Kidney (tissue), 14 donors: Measurements from ENCODE around the gene TFRC. TPM values are rescaled to one million over a fixed set of nuclear protein-coding genes. Genes with fewer than 3 reads are reported as not detected.
"Not testable (repeated sequence)": the region's sequence is repeated elsewhere in the genome, so short reads cannot be mapped to it uniquely, and the experiment has no call there.

Source experiments
- DNase-seq, 5 donors: peaks; one replicate each; pipeline ENCODE4 v3.0.0-alpha.2; 2013 to 2020
- FAIRE-seq: peaks from 2 replicates; lab custom pipeline; 2012; peaks lifted over from hg19 to GRCh38; lab: Jason Lieb, UNC
- H3K27ac ChIP-seq, 2 donors: one replicate each; pipeline ENCODE4 v1.7.0; 2013; ENCODE audit warnings: low read depth in 2 of 2, low read length in 2 of 2, inconsistent platforms in 1 of 2
- H3K27me3 ChIP-seq: one replicate; pipeline ENCODE4 v1.7.1; 2013; ENCODE audit warnings: low read length, inconsistent platforms; ENCODE audit not compliant: control insufficient read depth, insufficient read depth
- H3K36me3 ChIP-seq, 3 donors: one replicate each; pipeline versions ENCODE4 v1.7.0 to v1.7.1; 2013; ENCODE audit warnings: low read length in 3 of 3, control low read depth in 1 of 3, inconsistent platforms in 1 of 3; ENCODE audit not compliant: insufficient read depth in 3 of 3, control insufficient read depth in 2 of 3
- H3K4me1 ChIP-seq, 3 donors: one replicate each; pipeline versions ENCODE4 v1.7.0 to v1.7.1; 2013; ENCODE audit warnings: low read length in 3 of 3, inconsistent platforms in 1 of 3, low read depth in 1 of 3; ENCODE audit not compliant: control insufficient read depth in 2 of 3, insufficient read depth in 2 of 3
- H3K4me3 ChIP-seq, 3 donors: one replicate each; pipeline versions ENCODE4 v1.7.0 to v1.8.1; 2013; ENCODE audit warnings: low read length in 3 of 3, control low read depth in 1 of 3, inconsistent platforms in 1 of 3
- H3K9ac ChIP-seq, 3 donors: one replicate each; pipeline versions ENCODE4 v1.7.0 to v1.7.1; 2013; ENCODE audit warnings: low read length in 3 of 3, control low read depth in 1 of 3, inconsistent platforms in 1 of 3
- H3K9me3 ChIP-seq, 3 donors: one replicate each; pipeline versions ENCODE4 v1.7.0 to v1.7.1; 2013; ENCODE audit warnings: low read length in 3 of 3, control low read depth in 1 of 3, inconsistent platforms in 1 of 3; ENCODE audit not compliant: control insufficient read depth in 2 of 3, insufficient read depth in 1 of 3
- intact Hi-C: fragments of 100-400 bp; cut with DNase I; formaldehyde crosslinking; loops from one replicate; pipeline ENCODE4 v1.11.1; 2022
- polyA plus RNA-seq: library from polyadenylated mRNA; stranded (reverse); fragments of 350-450 nt; fragmentation: Illumina TruSeq; extraction: RNeasy Lipid Tissue Mini Kit (QIAGEN cat#74804); gene quantifications from one replicate; pipeline ENCODE4 v1.2.3, GENCODE V29; 2014; ENCODE audit warnings: low read depth, low replicate concordance; ENCODE audit not compliant: insufficient read depth
- total RNA-seq: library from RNA; stranded (reverse); fragmentation: NEBNext Ultra II Directional; extraction: Animal tissue kit (Norgen Biotek cat#: 25700); gene quantifications from one replicate; pipeline ENCODE4 v1.2.1, GENCODE V29; 2021
- TF ChIP-seq, protein P1 (sequence below): IDR thresholded peaks from 3 replicates; pipeline ENCODE4 v1.5.1; 2012; ENCODE audit warnings: mild to moderate bottlenecking, moderate library complexity, borderline replicate concordance; ENCODE audit not compliant: insufficient read depth; ENCODE audit errors: extremely low read depth
- donor health status: control.
- donor health status: control.
- donor health status: control.
- donor health status: control.
- donor health status: control.
- donor health status: DM: yes; HTN: yes; CAD: no.
- donor health status: Normal renal cell carcinoma (clear cell type).

TFRC gene
- total and polyA plus RNA-seq, 2 donors from 2014 or later = 23.7 to 61.1 TPM

DNA sequence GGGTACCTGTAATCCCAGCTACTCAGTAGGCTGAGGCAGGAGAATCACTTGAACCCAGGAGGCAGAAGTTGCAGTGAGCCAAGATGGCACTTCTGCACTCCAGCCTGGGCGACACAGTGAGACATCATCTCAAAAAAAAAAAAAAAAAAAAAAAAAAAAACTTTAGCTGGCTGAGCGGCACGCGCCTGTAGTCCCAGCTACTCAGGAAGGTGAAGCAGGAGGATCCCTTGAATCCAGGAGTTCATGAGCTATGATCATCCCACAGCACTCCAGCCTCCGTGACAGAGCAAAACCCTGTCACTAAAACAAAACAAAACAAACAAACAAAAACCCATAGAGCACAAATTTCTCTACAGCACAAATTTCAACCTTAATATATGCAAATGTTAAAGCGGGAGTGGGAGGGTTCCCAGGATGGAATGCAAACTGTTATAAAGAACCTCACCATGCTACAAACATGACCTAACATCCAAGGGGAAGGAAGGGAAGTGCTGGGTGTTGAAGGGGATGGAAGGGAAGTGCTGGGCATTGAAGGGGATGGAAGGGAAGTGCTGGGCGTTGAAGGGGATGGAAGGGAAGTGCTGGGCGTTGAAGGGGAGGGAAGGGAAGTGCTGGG, 16.6 kb upstream of the TFRC start:
- DNase-seq, H3K9ac ChIP-seq, H3K27me3 ChIP-seq, intact Hi-C loops, H3K4me3 ChIP-seq, H3K4me1 ChIP-seq, H3K9me3 ChIP-seq, H3K27ac ChIP-seq, FAIRE-seq, H3K36me3 ChIP-seq: not testable (repeated sequence)

DNA sequence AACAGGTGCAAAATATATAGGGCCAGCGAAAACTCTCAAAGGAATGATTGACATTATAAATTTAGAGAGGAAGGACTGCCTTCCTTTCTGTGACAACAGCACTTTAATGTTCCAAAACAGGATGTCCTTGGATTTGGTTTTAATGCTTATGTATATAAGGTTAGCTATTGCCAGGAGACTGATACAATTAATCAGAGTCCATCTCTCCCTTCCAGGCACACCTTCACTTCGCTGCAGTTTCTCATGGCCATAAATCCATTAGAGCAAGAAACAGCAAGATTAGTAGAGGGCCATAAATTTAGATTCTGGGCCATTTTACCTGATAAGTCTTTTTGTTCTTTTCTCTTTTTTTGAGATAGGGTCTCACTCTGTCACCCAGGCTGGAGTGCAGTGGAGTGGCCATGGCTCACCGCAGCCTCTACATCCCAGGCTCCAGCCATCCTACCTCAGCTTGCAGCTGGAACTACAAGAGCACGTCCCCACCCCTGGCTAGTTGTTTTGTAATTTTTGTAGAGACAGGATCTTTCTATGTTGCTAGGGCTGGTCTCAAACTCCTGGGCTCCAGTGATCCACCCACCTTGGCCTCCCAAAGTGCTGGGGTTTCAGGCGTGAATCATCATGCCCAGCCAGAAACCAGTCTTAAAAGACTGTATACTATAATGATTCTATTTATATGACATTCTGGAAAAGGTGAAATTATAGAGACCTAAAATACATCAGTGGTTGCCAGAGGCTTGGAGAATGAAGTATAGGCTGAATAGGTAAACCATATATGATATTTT, 15.7 kb upstream of the TFRC start:
- intact Hi-C loops = no loop called here
- Histone ChIP-seq H3K4me3 (no peak overlapping the region), H3K9me3 (no peaks in the 10 kb centered on the region), H3K27ac (peak overlapping the region in 1 of 2 donors; percentile 34), H3K4me1 (peaks cover 0 to 2% (median 0%) of the 10 kb centered on the region in 3 donors), H3K27me3 (no peaks in the 10 kb centered on the region), H3K9ac (no peak overlapping the region), H3K36me3 (no peaks in the 10 kb centered on the region)
- peak in 1 of 5 donors; percentile 8 for DNase-seq
- FAIRE-seq = no peak
- TF ChIP-seq, protein P1, sequence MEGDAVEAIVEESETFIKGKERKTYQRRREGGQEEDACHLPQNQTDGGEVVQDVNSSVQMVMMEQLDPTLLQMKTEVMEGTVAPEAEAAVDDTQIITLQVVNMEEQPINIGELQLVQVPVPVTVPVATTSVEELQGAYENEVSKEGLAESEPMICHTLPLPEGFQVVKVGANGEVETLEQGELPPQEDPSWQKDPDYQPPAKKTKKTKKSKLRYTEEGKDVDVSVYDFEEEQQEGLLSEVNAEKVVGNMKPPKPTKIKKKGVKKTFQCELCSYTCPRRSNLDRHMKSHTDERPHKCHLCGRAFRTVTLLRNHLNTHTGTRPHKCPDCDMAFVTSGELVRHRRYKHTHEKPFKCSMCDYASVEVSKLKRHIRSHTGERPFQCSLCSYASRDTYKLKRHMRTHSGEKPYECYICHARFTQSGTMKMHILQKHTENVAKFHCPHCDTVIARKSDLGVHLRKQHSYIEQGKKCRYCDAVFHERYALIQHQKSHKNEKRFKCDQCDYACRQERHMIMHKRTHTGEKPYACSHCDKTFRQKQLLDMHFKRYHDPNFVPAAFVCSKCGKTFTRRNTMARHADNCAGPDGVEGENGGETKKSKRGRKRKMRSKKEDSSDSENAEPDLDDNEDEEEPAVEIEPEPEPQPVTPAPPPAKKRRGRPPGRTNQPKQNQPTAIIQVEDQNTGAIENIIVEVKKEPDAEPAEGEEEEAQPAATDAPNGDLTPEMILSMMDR = no peak

DNA sequence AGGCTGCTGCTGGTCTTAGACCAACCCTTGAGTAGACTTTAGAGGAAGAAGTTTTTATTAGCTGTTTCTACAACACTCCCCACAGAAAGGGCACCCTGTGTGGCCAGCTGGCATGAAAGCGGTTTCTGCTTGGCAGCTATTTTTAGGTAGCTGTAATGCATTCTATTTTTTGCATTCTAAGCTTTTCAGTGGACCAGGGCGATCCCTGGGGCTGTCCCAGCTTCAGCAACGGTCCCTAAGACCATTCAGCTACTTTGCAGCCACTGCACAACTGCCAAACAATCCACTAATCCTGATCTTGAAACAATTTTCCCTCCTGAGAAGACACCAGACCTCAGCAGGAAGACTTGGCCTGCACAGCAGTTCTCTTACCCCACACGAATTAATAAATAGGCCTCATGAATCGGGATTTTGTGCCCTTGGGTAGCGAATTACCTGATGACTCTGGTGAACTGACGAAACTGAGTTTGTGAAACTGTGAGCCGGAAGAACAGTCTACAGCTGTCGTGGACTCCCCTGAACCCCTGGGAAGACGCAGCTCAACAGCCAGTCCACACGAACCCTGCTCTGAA, 14.6 kb upstream of the TFRC start:
- Histone ChIP-seq H3K9me3 (no peaks in the 10 kb centered on the region), H3K27me3 (no peaks in the 10 kb centered on the region), H3K4me1 (peaks cover 0 to 2% (median 0%) of the 10 kb centered on the region in 3 donors), H3K36me3 (no peaks in the 10 kb centered on the region), H3K27ac (peak overlapping the region in 1 of 2 donors; percentile 65), H3K9ac (no peak overlapping the region), H3K4me3 (no peak overlapping the region)
- FAIRE-seq = no peak
- DNase-seq = peak in 1 of 5 donors; percentile 23
- intact Hi-C loops = no loop called here
- TF ChIP-seq, protein P1 = no peak
